ENCODE measurements around the gene DOCK2. TPM values are rescaled to one million over a fixed set of nuclear protein-coding genes. Genes with fewer than 3 reads are reported as not detected.
A peak's percentile ranks its signal among the peaks of the same experiment; 100 is the strongest.

The DOCK2 gene
- total RNA-seq, 5 donors from 2014 or later (not counting 1 experiment from before 2014, with no cell fraction given), result 168 to 303 (median 197) TPM

- CTCF ChIA-PET, result interaction anchor here in 1 of 2 donors (0.6 kb wide), 1 partner anchor 59 kb away, joined by 3 read pairs; no protein-coding TSS in a partner anchor
These were observed 430.6 kb downstream of the DOCK2 start for GRCh38 chr5:170067574-170068170.

DNA sequence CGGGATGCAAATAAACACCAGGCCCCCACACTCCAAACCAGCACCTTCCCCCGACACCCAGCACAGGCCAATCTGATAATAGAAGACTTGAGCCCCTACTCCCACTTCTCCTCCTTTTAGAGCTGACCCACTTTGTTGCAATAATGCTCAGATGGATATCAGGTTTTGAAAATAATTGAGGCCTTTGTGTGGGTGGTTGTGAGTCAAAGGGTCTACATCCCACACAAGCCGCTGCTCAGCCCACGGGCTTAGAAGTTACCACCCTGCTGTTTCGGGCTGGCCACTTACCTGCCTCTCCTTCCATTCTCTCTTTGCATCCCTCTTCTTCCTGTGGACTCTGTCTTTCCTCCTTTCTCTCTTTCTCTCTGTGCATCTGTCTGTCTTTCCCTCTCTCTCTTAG is 432.4 kb downstream of the DOCK2 start:
- Mint-ChIP-seq H3K4me1 (no peaks in the 10 kb centered on the region), H3K36me3 (peaks cover 89% of the 10 kb centered on the region), H3K4me3 (no peak overlapping the region), H3K9me3 (no peaks in the 10 kb centered on the region), H3K27ac (peak overlapping the region in 1 of 2 donors; percentile 9), H3K27me3 (no peaks in the 10 kb centered on the region)
- Histone ChIP-seq H3K9me3 (no peaks in the 10 kb centered on the region), H3K27me3 (replicated peaks in 1 of 2; ENCODE audit: control insufficient read depth in 2 of 2, extremely low read depth in 1 of 2, insufficient read depth in 2 of 2, low read length in 1 of 2) (no peaks in the 10 kb centered on the region), H3K27ac (ENCODE audit: low read length) (no peak overlapping the region), H3K4me3 (ENCODE audit: control insufficient read depth in 1 of 2, extremely low read depth in 1 of 2, low read length in 1 of 2) (no peak overlapping the region), H3K36me3 (ENCODE audit: control insufficient read depth in 2 of 2, extremely low read depth in 1 of 2, insufficient read depth in 1 of 2, low read length in 1 of 2) (peaks cover 28 to 59% of the 10 kb centered on the region in 2 donors), H3K4me1 (ENCODE audit: control insufficient read depth in 1 of 2, extremely low read depth in 1 of 2, insufficient read depth in 2 of 2, low read length in 2 of 2) (no peaks in the 10 kb centered on the region)
- DNase-seq, result no peak
- POLR2A ChIA-PET, result no interaction called here
- WGBS (ENCODE audit: insufficient coverage), result 100% methylated on average over 3 of the region's 5 CpGs
- CTCF ChIA-PET, result no interaction called here
- ATAC-seq (replicated peaks in 1 of 4), result no peak

More at GRCh38 chr5:170067574-170068170, 430.6 kb downstream of the DOCK2 start:
- Histone ChIP-seq H3K27ac (ENCODE audit: low read length) (no peak overlapping the region), H3K36me3 (ENCODE audit: control insufficient read depth in 2 of 2, extremely low read depth in 1 of 2, insufficient read depth in 1 of 2, low read length in 1 of 2) (peaks cover 28 to 63% of the 10 kb centered on the region in 2 donors), H3K27me3 (replicated peaks in 1 of 2; ENCODE audit: control insufficient read depth in 2 of 2, extremely low read depth in 1 of 2, insufficient read depth in 2 of 2, low read length in 1 of 2) (no peaks in the 10 kb centered on the region), H3K4me1 (ENCODE audit: control insufficient read depth in 1 of 2, extremely low read depth in 1 of 2, insufficient read depth in 2 of 2, low read length in 2 of 2) (no peaks in the 10 kb centered on the region), H3K9me3 (no peaks in the 10 kb centered on the region), H3K4me3 (ENCODE audit: control insufficient read depth in 1 of 2, extremely low read depth in 1 of 2, low read length in 1 of 2) (no peak overlapping the region)
- DNase-seq, result no peak
- no peak for ATAC-seq (replicated peaks in 1 of 4)
- no peaks in the 10 kb centered on the region for H3K4me1 Mint-ChIP-seq
- POLR2A ChIA-PET, result no interaction called here
- no peak overlapping the region for H3K4me3 Mint-ChIP-seq
- peaks cover 89% of the 10 kb centered on the region for H3K36me3 Mint-ChIP-seq
- no peaks in the 10 kb centered on the region for H3K9me3 Mint-ChIP-seq
- no peak overlapping the region for H3K27ac Mint-ChIP-seq
- WGBS (ENCODE audit: insufficient coverage), result no CpG with 5 or more reads among the region's 4 CpGs
- no peaks in the 10 kb centered on the region for H3K27me3 Mint-ChIP-seq

GRCh38 chr5:170070556-170071412 is 433.7 kb downstream of the DOCK2 start:
- H3K4me3 Mint-ChIP-seq, result no peak overlapping the region
- H3K9me3 Mint-ChIP-seq, result no peaks in the 10 kb centered on the region
- Histone ChIP-seq H3K27ac (ENCODE audit: low read length) (no peak overlapping the region), H3K36me3 (ENCODE audit: control insufficient read depth in 2 of 2, extremely low read depth in 1 of 2, insufficient read depth in 1 of 2, low read length in 1 of 2) (peaks cover 28 to 72% of the 10 kb centered on the region in 2 donors), H3K4me1 (ENCODE audit: control insufficient read depth in 1 of 2, extremely low read depth in 1 of 2, insufficient read depth in 2 of 2, low read length in 2 of 2) (no peaks in the 10 kb centered on the region), H3K27me3 (replicated peaks in 1 of 2; ENCODE audit: control insufficient read depth in 2 of 2, extremely low read depth in 1 of 2, insufficient read depth in 2 of 2, low read length in 1 of 2) (no peaks in the 10 kb centered on the region), H3K4me3 (ENCODE audit: control insufficient read depth in 1 of 2, extremely low read depth in 1 of 2, low read length in 1 of 2) (no peak overlapping the region), H3K9me3 (no peaks in the 10 kb centered on the region)
- no peaks in the 10 kb centered on the region for H3K27me3 Mint-ChIP-seq
- ATAC-seq (replicated peaks in 1 of 4), result no peak
- POLR2A ChIA-PET, result interaction anchor here in 1 of 2 donors (0.6 kb wide), 1 partner anchor 168 kb away, joined by 6 read pairs; no protein-coding TSS in a partner anchor
- 95% methylated on average over 7 of the region's 14 CpGs for WGBS (ENCODE audit: insufficient coverage)
- H3K4me1 Mint-ChIP-seq, result no peaks in the 10 kb centered on the region
- DNase-seq, result peak in 5 of 35 experiments; percentile 2 to 20 (median 7)
- peaks cover 93% of the 10 kb centered on the region for H3K36me3 Mint-ChIP-seq
- CTCF ChIA-PET, result no interaction called here
- H3K27ac Mint-ChIP-seq, result no peak overlapping the region

- peaks cover 95% of the 10 kb centered on the region for H3K36me3 Mint-ChIP-seq
- POLR2A ChIA-PET, result no interaction called here
- H3K4me1 Mint-ChIP-seq, result no peaks in the 10 kb centered on the region
- H3K27me3 Mint-ChIP-seq, result no peaks in the 10 kb centered on the region
- Histone ChIP-seq H3K27ac (ENCODE audit: low read length) (no peak overlapping the region), H3K9me3 (no peaks in the 10 kb centered on the region), H3K4me1 (ENCODE audit: control insufficient read depth in 1 of 2, extremely low read depth in 1 of 2, insufficient read depth in 2 of 2, low read length in 2 of 2) (no peaks in the 10 kb centered on the region), H3K4me3 (ENCODE audit: control insufficient read depth in 1 of 2, extremely low read depth in 1 of 2, low read length in 1 of 2) (no peak overlapping the region), H3K27me3 (replicated peaks in 1 of 2; ENCODE audit: control insufficient read depth in 2 of 2, extremely low read depth in 1 of 2, insufficient read depth in 2 of 2, low read length in 1 of 2) (no peaks in the 10 kb centered on the region), H3K36me3 (ENCODE audit: control insufficient read depth in 2 of 2, extremely low read depth in 1 of 2, insufficient read depth in 1 of 2, low read length in 1 of 2) (peaks cover 28 to 79% of the 10 kb centered on the region in 2 donors)
- CTCF ChIA-PET, result no interaction called here
- no CpG with 5 or more reads among the region's 2 CpGs for WGBS (ENCODE audit: insufficient coverage)
- H3K4me3 Mint-ChIP-seq, result no peak overlapping the region
- no peak overlapping the region for H3K27ac Mint-ChIP-seq
- no peak for DNase-seq
- H3K9me3 Mint-ChIP-seq, result no peaks in the 10 kb centered on the region
- ATAC-seq (replicated peaks in 1 of 4), result no peak
These were observed 434.7 kb downstream of the DOCK2 start for GRCh38 chr5:170071748-170072147.

- POLR2A ChIA-PET, result no interaction called here
- Mint-ChIP-seq H3K27ac (no peak overlapping the region), H3K4me3 (no peak overlapping the region)
These were observed 438.6 kb downstream of the DOCK2 start for GRCh38 chr5:170075696-170076095.

GRCh38 chr5:170076211-170076610 is 439.1 kb downstream of the DOCK2 start:
- H3K4me3 Mint-ChIP-seq, result no peak overlapping the region
- DNase-seq, result no peak
- ATAC-seq (replicated peaks in 1 of 4), result no peak
- H3K4me1 ChIP-seq (ENCODE audit: control insufficient read depth in 1 of 2, extremely low read depth in 1 of 2, insufficient read depth in 2 of 2, low read length in 2 of 2), result no peaks in the 10 kb centered on the region
- H3K4me1 Mint-ChIP-seq, result no peaks in the 10 kb centered on the region
- peaks cover 16 to 80% of the 10 kb centered on the region in 2 donors for H3K36me3 ChIP-seq (ENCODE audit: control insufficient read depth in 2 of 2, extremely low read depth in 1 of 2, insufficient read depth in 1 of 2, low read length in 1 of 2)
- H3K36me3 Mint-ChIP-seq, result peaks cover 91% of the 10 kb centered on the region
- WGBS (ENCODE audit: insufficient coverage), result no CpG with 5 or more reads among the region's 1 CpG
- POLR2A ChIA-PET, result no interaction called here
- CTCF ChIA-PET, result no interaction called here
- no peak overlapping the region for H3K4me3 ChIP-seq (ENCODE audit: control insufficient read depth in 1 of 2, extremely low read depth in 1 of 2, low read length in 1 of 2)
- H3K27ac Mint-ChIP-seq, result no peak overlapping the region
- H3K9me3 ChIP-seq, result no peaks in the 10 kb centered on the region
- H3K9me3 Mint-ChIP-seq, result no peaks in the 10 kb centered on the region
- H3K27me3 ChIP-seq (replicated peaks in 1 of 2; ENCODE audit: control insufficient read depth in 2 of 2, extremely low read depth in 1 of 2, insufficient read depth in 2 of 2, low read length in 1 of 2), result no peaks in the 10 kb centered on the region
- no peak overlapping the region for H3K27ac ChIP-seq (ENCODE audit: low read length)
- H3K27me3 Mint-ChIP-seq, result no peaks in the 10 kb centered on the region

More at GRCh38 chr5:170075696-170076095, 438.6 kb downstream of the DOCK2 start:
- Histone ChIP-seq H3K4me3 (ENCODE audit: control insufficient read depth in 1 of 2, extremely low read depth in 1 of 2, low read length in 1 of 2) (no peak overlapping the region), H3K4me1 (ENCODE audit: control insufficient read depth in 1 of 2, extremely low read depth in 1 of 2, insufficient read depth in 2 of 2, low read length in 2 of 2) (no peaks in the 10 kb centered on the region), H3K36me3 (ENCODE audit: control insufficient read depth in 2 of 2, extremely low read depth in 1 of 2, insufficient read depth in 1 of 2, low read length in 1 of 2) (peaks cover 15 to 78% of the 10 kb centered on the region in 2 donors), H3K9me3 (no peaks in the 10 kb centered on the region), H3K27me3 (replicated peaks in 1 of 2; ENCODE audit: control insufficient read depth in 2 of 2, extremely low read depth in 1 of 2, insufficient read depth in 2 of 2, low read length in 1 of 2) (no peaks in the 10 kb centered on the region), H3K27ac (ENCODE audit: low read length) (no peak overlapping the region)
- CTCF ChIA-PET, result no interaction called here
- DNase-seq (no peak), ATAC-seq (replicated peaks in 1 of 4) (no peak)
- Mint-ChIP-seq H3K27me3 (no peaks in the 10 kb centered on the region), H3K4me1 (no peaks in the 10 kb centered on the region), H3K36me3 (peaks cover 91% of the 10 kb centered on the region), H3K9me3 (no peaks in the 10 kb centered on the region)
- WGBS (ENCODE audit: insufficient coverage), result 100% methylated on average over 5 of the region's 7 CpGs
